ENCODE results near the gene TMEM117. TPM values are rescaled to one million over a fixed set of nuclear protein-coding genes. Genes with fewer than 3 reads are reported as not detected.

TMEM117 gene
- polyA plus RNA-seq, 1 donor (not counting 4 experiments of a cell fraction or from before 2014, with no cell fraction given) = 8.5 TPM

- H3K27ac ChIP-seq (ENCODE audit: control insufficient read depth, insufficient read depth, low read length) = no peak overlapping the region
- TF ChIP-seq EZH2 (IDR thresholded peaks at IDR 0.05; ENCODE audit: low read length) = no peak
- TF ChIP-seq CTCF (optimal IDR thresholded peaks at IDR 0.05 in 1 of 3, IDR thresholded peaks at IDR 0.05 in 1 of 3, conservative IDR thresholded peaks at IDR 0.05 in 1 of 3; ENCODE audit: extremely low read depth in 1 of 3, insufficient read depth in 2 of 3, low read length in 3 of 3) = no peak
- dilution Hi-C loops (cut with MboI; ENCODE audit: extremely low pct_ligation_motif_present, low sequenced_read_pairs) = no loop called here
- no peak overlapping the region for H3K4me3 ChIP-seq (ENCODE audit: control insufficient read depth in 2 of 3, extremely low read depth in 1 of 3, insufficient read depth in 2 of 3, low read depth in 1 of 3, low read length in 3 of 3)
- H3K9ac ChIP-seq (ENCODE audit: control insufficient read depth, extremely low read depth, insufficient read depth, low read length) = no peak overlapping the region
- DNase-seq (ENCODE audit: low read depth, low spot score) (no peak), FAIRE-seq (no peak)
- H3K79me2 ChIP-seq (ENCODE audit: control insufficient read depth, insufficient read depth, low read length) = no peaks in the 10 kb centered on the region
- no peaks in the 10 kb centered on the region for H3K4me1 ChIP-seq (ENCODE audit: control insufficient read depth, extremely low read depth, insufficient read depth, low read length)
- H3K9me1 ChIP-seq (ENCODE audit: control insufficient read depth, extremely low read depth, insufficient read depth, low read length) = no peaks in the 10 kb centered on the region
- no peaks in the 10 kb centered on the region for H3K27me3 ChIP-seq (ENCODE audit: control insufficient read depth, extremely low read depth, insufficient read depth, low read length)
- H3K36me3 ChIP-seq (ENCODE audit: control insufficient read depth in 2 of 2, extremely low read depth in 1 of 2, insufficient read depth in 2 of 2, low read length in 2 of 2) = no peaks in the 10 kb centered on the region
- no peak overlapping the region for H3K4me2 ChIP-seq (ENCODE audit: control insufficient read depth, extremely low read depth, insufficient read depth, low read depth, low read length)
- no peaks in the 10 kb centered on the region for H4K20me1 ChIP-seq (ENCODE audit: control insufficient read depth, extremely low read depth, insufficient read depth, low read length)
- H3K9me3 ChIP-seq (ENCODE audit: control insufficient read depth, low read depth, low read length) = no peaks in the 10 kb centered on the region
- H2AFZ ChIP-seq (ENCODE audit: control insufficient read depth, low read length) = no peak overlapping the region
Observed at GRCh38 chr12:44431647-44432343, 595.9 kb downstream of the TMEM117 start.

- Histone ChIP-seq H3K36me3 (ENCODE audit: control insufficient read depth in 2 of 2, extremely low read depth in 1 of 2, insufficient read depth in 2 of 2, low read length in 2 of 2) (no peaks in the 10 kb centered on the region), H2AFZ (ENCODE audit: control insufficient read depth, low read length) (no peak overlapping the region), H3K4me2 (ENCODE audit: control insufficient read depth, extremely low read depth, insufficient read depth, low read depth, low read length) (no peak overlapping the region), H3K79me2 (ENCODE audit: control insufficient read depth, insufficient read depth, low read length) (no peaks in the 10 kb centered on the region), H3K27me3 (ENCODE audit: control insufficient read depth, extremely low read depth, insufficient read depth, low read length) (no peaks in the 10 kb centered on the region), H4K20me1 (ENCODE audit: control insufficient read depth, extremely low read depth, insufficient read depth, low read length) (no peaks in the 10 kb centered on the region), H3K9ac (ENCODE audit: control insufficient read depth, extremely low read depth, insufficient read depth, low read length) (no peak overlapping the region), H3K27ac (ENCODE audit: control insufficient read depth, insufficient read depth, low read length) (no peak overlapping the region), H3K9me1 (ENCODE audit: control insufficient read depth, extremely low read depth, insufficient read depth, low read length) (no peaks in the 10 kb centered on the region), H3K4me3 (ENCODE audit: control insufficient read depth in 2 of 3, extremely low read depth in 1 of 3, insufficient read depth in 2 of 3, low read depth in 1 of 3, low read length in 3 of 3) (no peak overlapping the region), H3K4me1 (ENCODE audit: control insufficient read depth, extremely low read depth, insufficient read depth, low read length) (no peaks in the 10 kb centered on the region), H3K9me3 (ENCODE audit: control insufficient read depth, low read depth, low read length) (no peaks in the 10 kb centered on the region)
- dilution Hi-C loops (cut with MboI; ENCODE audit: extremely low pct_ligation_motif_present, low sequenced_read_pairs) = no loop called here
- no peak for FAIRE-seq
- TF ChIP-seq EZH2 (IDR thresholded peaks at IDR 0.05; ENCODE audit: low read length) (no peak), CTCF (optimal IDR thresholded peaks at IDR 0.05 in 1 of 3, IDR thresholded peaks at IDR 0.05 in 1 of 3, conservative IDR thresholded peaks at IDR 0.05 in 1 of 3; ENCODE audit: extremely low read depth in 1 of 3, insufficient read depth in 2 of 3, low read length in 3 of 3) (no peak)
- no peak for DNase-seq (ENCODE audit: low read depth, low spot score)
Observed at GRCh38 chr12:44433659-44434058, 597.8 kb downstream of the TMEM117 start.

Measured in keratinocyte (primary cell).